GM18907 (cell line): Measurements from ENCODE around the gene IKZF3.
A peak's percentile ranks its signal among the peaks of the same experiment; 100 is the strongest.
"Not testable (repeated sequence)": the region's sequence is repeated elsewhere in the genome, so short reads cannot be mapped to it uniquely, and the experiment has no call there.

Source experiments
- ATAC-seq: cut with Tn5 transposase; IDR thresholded peaks from one replicate; pipeline ENCODE4 v1.9.1; 2021; ENCODE audit warnings: mild to moderate bottlenecking, moderate library complexity; ENCODE audit not compliant: unreplicated experiment

The IKZF3 gene

DNA sequence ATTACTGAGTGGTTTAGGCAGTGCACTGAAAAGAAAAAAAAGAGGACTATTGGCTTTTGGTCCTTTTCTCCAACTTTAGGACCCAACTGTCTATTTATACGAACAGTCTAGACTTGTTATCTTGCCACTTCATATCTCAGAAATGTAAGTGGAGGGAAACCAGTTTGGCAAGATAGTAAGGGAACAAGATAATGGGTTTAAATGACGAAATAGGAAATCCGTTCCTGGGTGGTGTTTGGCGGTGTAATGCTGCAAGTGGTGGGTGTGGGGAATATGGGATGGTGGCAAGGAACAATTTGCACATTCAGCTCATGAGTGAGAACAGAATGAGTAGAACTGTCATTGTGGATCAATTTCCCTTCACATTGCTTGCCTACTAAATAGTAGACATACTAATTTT lies 81.6 kb downstream of the IKZF3 start:
- ATAC-seq: no peak

DNA sequence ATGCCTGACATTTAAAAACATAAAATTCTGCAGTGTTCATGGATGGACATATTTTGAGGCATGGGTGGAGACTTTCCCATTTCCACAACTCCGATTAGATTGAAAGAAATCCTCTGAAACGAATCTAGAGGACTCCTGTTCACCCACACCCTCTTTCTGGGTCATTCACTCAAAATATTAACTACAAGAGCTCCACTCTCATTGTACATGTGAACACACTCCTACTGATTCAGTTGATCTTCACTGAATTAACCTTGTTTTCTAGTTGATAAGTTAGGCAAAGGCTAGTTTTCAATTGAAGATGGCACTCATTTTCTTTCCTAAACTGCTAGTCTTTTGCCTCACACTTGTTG lies 82.3 kb downstream of the IKZF3 start:
- no peak for ATAC-seq

DNA sequence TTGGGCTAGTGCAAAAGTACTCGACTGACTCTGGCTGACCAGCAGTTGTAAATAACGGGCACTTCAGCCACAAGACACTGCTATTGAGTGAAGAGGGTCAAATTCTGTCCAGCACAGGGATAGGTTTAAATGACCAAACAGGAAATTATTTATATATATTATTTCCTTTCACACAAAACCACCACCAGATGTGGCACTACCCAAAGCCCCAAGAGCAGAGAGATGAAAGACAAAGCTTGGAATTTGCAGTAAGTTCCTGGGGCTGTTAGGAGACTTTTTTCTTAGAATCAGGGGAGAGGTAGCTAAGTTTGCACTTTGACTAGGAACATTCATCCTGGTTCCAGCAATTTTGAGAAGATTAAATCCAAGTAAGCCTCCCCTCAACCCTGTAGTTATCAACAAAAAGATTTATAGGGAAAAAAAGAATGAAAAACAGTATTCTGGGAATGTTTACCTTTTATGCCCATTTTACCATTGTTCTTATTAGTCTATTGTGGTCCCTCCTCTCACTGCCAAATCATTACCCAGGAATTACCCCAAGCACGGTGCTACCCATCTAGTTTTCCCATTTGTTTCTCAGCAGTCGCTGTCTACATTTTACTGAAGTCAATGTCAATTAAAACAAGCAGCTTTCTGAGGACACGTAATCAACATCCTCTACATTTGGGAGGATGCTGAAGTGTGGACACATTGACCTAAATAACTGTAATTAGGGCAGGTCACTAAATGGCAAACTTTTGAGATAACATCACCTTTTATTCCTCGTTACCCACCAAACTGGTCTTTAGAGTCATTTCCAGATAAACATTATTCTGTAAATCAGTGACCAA lies 82.9 kb downstream of the IKZF3 start:
- ATAC-seq: no peak

DNA sequence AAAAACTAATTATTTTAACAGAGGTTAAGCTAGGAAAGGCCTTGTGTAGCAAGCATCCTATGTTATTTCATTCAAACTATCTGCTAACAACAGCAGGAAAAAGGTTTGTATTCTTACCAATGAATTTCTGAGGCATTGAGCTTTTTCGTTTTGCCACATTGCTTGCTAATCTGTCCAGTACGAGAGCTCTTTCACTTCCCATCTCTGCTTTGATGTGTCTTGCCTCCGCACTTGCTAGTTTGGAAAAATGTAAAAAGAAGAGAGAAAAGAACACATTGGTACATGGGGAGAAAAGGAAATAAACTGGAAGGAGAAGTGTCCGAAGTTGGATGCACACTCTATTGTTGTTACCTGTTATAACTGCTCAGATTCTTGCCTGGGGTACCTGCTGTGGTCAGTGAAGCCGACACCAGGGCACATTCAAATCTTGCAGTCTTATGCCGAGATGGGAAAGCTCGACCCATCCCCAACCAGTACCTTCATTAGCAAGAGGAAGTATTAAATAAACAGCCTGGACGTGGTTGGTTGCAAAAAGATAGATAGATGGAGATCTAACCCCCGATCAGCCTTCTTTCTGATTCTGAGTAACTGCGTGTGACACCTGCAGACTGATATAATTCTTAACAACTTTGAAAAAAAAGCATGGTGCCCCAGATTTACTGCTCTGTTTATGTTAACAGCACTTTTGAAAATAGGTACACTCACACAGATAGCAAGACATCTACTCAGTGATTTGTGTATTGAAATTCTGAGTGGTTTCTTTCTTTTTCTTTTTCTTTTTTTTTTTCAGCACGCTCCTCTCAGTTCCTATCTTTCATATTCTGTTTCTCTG lies 86.4 kb downstream of the IKZF3 start:
- ATAC-seq: no peak

DNA sequence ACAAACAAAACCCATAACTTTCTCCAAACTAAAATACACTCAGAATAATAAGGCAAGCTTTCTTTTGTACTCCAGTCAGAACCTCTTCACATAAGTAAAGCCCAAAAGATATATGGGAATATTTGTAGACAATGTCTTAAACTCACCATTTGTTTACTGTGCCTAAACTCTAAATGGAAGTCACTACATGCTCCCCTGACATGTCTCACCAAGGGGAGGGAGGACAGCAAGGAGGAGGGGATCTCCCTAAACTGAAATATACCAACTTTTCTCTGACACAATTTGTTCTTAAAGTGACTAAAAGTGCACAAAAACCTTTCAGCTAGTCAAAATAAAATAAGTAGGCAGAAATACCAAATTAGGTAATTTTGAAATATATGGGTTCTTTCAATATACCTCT lies 87.9 kb downstream of the IKZF3 start:
- ATAC-seq: no peak

DNA sequence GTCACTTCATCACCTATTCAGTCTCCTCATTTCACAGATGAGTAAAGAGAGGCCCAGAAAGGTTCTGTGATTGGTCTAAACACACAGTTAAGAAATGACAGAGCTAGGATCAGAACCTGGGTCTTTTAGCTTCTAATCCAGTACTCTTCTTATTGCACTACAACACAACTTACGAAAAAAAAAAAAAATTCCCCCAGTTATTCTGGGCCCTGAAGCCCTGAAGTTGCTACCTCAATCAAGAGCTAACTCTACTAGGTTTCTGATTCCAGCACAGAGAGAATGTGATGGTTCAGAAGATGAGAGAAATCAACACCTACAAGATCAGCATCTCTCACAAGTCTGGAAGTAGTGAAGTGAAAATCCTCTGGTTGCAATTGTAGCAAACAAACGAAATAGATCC lies 89.1 kb downstream of the IKZF3 start:
- no peak for ATAC-seq

DNA sequence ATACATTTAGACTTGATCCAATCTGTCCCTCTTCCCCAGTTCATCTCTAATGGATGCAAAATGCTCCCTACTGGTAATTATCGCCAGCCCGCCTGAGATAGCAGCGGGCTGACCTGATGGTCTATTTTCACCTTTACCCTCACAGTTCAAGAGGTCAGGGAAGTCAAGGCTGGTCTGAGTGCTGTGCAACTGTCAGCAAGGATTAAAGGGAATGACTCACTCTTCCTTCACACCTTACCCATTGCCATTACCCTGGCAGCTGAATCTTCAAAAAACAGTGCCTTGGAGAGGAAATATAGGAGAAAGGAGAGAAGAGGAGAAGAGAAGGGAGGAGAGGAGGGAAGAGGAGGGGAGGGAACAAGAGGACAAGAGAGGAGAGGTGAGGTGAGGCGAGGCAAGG lies 90.1 kb downstream of the IKZF3 start:
- ATAC-seq: no peak

DNA sequence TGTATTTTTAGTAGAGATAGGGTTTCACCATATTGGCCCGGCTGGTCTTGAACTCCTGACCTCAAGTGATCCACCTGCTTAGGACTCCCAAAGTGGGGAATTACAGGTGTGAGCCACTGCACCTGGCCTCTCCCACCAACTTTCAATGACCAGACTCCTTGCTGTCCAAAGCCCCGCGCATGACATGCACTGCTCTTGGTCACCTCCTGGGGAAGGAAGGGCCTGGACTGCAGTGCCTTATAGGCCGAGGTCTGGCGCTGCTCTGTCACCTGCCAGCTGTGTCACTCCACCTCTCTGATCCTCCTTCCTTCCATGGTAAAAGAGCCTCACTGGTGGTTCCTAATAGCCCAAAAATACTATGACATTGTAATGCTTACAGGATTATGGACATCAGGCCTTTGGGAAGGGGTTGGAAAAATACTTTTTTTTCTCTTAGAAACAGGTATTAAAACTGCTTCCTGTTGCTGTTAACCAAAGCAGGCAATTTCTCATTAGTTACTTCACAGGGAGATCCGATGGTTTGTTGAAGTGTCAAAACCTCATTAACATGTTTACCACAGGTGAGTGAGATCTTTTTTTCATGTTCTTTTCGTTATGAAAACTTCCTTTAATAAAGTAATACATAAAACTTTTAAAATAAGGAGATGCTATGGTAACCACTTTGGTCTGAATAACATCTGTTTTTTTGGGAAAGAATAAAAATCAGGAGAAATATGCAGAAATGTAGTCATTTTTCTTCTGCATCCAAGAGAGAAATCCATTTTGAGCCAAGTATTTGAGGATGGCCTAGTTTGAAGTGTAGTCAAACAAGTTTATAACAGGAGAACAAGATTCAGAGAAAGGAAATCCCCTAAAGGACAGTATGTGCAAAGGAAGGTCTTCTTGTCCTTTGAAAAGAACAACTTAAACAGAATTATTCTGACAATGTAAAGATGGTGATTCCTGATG lies 90.9 kb downstream of the IKZF3 start:
- no peak for ATAC-seq

DNA sequence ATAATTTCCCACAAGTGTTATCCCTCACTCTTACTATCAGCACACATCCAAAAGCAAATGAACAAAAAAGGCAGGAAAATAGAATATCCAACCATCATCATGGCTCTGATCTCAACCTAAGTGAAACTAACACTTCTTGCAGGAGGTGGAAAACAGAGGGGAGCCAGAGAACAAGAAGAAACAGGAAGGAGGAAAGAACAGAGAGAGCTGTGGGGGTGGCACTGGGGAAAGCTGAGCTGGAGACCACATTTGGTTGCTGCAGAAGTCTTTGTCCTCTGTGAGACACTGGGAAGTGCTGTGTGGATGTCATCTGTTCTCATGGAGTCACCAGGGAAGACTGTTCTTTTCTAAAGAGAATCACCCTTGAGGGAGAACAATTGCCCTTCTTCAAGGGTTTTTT lies 91.7 kb downstream of the IKZF3 start:
- ATAC-seq: no peak

DNA sequence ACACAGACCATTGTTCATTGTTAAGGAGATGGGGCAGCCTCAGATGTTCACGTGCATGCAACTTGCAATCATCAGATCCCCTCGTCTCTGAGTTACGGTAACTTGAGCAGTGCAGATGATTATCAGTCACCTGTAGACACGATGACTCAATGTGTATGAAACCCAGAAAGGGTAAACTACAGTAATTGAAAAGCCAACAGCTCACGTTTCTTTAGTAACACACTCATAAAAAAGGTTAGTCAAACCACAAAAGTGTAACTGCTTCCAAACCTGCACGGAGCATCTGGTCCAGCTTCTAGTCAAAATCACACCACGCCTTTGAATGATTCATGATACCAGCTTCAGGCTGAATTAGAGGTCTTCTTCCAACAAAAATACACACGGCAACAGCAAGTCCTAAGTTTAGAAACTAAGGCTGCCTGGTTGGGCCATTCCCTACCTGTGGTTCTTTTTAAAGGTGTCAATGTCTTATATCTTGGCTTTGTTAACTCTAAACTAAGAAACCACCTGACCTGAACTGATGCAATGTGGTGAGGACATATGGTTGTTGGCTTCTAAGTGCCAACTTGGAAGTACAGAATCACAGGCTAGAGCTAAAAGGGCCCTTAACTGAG lies 94.0 kb downstream of the IKZF3 start:
- peak; percentile 58 for ATAC-seq

DNA sequence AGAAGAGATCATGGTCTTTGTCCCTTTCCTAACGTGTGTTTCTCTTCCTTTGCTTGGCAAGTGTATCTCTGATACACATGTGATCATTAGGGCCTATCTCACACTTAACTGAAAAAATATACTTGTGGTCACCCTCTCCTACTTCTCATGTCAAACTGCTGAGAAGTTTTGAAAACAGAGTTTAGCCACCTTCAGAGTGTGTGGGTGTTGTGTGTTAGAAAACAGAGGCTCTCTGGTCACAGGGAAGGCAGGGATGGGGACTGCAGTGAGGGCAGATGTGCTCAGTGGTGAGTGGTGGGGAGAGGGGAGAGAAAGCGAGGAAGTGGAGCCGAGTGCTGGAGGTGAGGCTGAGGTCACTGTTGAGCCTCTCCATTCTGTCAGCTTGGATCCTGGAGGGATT lies 97.0 kb downstream of the IKZF3 start:
- no peak for ATAC-seq

DNA sequence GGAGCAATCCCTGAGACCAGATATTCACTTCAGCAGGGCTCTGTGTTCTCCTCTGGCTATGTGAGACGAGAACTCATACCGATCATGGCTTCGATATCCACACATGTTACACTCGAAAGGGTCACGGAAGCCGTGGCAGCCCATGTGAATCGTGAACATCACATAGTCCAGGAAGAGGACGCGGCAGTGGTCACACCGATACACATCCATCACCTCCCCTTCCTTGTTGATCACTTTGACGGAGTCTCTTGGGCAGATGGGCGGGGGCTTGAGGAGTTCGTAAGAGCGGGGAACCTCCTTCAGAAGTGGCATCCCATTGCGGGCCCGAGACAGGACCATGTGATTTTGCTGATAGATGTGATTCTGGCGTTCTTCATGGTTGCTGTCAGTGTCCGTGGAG lies 98.3 kb downstream of the IKZF3 start:
- no peak for ATAC-seq

DNA sequence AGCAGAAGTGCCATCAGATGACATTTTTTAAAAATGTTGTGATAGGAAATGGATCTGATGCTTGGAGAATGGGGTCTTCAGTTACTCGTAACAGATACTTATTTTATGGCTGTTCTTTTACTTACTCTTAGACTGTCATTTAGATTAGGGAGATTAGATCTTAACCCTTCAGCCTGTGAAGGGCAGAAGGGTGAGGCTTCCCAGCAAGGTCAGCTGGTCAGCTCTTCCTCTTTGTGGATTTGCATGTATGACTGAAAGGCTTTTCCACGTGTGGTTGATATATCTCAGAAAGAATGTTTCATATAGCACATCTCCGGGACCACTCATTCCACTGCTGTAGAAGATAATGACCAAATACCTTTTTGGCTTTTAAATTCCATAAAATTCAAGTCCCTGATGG lies 98.9 kb downstream of the IKZF3 start:
- no peak for ATAC-seq

DNA sequence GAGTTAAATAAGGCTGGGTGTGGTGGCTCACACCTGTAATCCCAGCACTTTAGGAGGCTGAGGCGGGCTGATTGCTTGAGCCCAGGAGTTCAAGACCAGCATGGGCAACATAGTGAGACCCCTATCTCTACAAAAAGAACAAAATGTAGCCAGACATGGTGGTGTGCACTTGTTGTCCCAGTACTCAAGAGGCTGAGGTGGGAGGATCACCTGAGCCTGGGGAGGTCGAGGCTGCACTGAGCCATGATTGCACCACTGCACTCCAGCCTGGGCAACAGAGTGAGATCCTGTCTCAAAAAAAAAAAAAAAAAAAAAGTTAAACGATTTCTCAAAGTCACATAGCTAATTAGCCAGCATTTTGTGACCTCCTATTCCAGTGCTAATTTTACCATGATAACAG lies 99.9 kb downstream of the IKZF3 start:
- ATAC-seq: not testable (repeated sequence)

DNA sequence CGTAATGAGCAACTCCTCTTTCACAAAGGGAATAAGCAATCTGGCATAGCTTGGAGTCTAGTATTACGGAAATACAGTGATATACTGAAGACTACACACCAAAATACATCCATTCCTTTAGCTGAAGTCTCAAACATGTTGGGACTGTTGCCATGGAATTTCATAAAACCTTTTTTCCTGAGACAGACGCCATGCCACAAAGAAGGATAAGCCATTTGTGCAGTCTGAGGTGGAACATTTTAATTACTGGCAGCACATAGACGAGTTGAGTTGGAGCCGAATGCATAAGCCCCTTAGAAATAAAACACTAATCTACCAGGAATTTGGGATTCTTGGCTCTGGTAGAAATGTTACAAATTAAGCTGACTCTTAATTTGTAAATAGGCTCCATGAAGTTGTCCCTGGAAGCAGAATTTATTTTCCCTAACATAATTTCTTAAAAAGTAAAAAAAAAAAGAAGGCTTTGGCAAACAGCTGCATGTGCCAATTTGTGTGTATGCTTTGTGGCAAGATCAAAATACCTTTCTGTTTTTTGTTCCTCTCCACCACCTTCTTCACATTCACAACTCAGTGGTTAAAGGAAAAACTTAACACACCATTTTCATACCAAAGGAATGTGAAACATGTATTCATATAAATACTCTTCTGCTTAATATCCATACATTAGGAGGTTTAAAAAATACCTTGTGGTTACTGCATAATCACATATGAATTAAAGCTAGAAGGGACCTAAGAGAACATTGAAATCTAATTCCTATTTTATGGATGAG lies 100.9 kb downstream of the IKZF3 start:
- ATAC-seq: no peak

DNA sequence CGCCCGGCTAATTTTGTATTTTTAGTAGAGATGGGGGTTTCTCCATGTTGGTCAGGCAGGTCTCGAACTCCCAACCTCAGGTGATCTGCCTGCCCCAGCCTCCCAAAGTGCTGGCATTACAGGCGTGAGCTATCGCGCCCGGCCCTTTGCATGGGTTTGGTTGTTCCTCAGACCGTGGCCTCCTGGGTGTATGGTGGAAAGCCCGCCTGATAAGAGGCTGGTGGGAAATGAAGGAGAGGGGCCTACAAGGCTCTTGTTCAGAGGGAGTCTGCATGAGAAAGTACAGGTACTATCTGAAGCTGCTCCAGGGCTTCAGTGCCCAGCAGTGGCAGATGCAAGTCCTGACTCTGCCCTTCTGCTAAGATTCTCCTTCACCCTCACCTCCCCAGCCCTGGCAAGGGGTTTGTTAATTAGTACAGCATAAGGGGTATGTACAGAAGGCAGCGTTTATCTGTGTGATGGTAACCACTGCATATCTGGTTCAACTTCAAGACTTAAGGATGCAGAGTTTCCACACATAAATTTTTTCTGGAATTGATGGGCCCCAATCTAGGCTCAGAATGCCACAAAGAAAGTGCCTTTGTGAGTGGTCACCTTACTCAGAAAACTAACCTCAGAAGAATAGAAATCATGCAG lies 102.1 kb downstream of the IKZF3 start:
- no peak for ATAC-seq

DNA sequence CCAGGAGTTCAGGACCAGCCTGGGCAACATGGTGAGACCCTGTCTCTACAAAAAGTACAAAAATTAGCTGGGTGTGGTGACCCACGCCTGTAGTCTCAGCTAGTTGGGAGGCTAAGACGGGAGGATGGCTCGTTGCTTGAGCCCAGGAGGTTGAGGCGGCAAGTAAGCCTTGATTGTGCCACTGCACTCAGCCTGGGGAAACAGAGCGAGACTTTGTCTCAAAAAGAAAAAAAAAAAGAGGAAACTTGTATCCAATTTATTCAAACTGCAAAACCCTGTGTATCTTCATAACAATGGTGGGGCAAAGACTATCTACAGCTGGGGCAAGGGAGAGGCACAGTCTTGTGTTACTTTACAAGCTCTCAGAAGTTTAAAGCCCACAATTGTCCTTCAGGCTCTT lies 104.9 kb downstream of the IKZF3 start:
- ATAC-seq: no peak

DNA sequence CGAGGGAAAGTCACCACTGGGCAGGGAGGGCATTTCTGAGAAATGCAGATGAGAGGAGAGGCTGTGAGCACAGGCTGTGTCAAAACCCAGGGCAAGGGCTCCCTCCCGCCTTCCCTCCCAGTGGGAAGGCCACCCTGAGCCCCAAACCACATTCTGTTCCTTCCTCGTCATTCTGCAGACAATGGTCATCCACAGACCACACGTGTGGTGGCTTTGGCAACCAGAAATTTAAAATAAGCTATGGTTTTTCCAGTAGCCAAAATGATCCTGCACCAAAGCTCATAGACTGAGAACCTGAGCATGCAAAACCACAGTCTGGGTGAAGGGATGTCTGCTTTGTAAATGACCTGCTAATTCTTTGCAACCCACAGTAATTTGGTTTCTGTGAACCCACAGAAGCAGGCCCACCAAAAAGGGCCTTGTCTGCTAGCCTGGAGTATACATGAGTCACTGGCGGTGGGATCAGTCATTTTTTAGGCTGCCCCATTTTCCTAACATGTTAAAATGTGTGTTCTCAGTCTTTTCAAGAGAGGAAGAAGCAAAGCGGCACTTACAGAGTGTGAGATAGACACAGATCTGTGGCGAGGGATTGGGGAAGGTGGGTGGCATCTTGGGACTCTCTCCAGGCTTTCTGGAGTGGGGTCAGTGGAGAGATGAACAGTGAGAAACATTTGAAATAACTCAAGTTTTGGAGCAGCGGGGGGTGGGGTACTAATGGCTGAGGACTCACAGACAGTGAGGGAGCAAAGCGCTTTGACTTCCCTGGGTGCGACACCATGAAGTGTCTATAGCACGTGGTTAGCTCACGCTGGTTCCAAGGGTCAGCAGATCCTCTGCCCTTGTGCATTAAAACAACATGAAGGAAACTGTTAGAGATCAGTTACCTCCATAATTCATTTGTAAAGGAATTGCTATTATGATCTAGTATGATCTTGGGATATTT lies 105.9 kb downstream of the IKZF3 start:
- no peak for ATAC-seq
